HuH-7.5 (cell line): ENCODE data around the gene BTN2A1.
A peak's percentile ranks its signal among the peaks of the same experiment; 100 is the strongest.
"Not testable (repeated sequence)": the region's sequence is repeated elsewhere in the genome, so short reads cannot be mapped to it uniquely, and the experiment has no call there.

Experiments used
- DNase-seq: peaks from one replicate; pipeline ENCODE4 v3.0.0; 2011; ENCODE audit warnings: low spot score

The BTN2A1 gene

DNA sequence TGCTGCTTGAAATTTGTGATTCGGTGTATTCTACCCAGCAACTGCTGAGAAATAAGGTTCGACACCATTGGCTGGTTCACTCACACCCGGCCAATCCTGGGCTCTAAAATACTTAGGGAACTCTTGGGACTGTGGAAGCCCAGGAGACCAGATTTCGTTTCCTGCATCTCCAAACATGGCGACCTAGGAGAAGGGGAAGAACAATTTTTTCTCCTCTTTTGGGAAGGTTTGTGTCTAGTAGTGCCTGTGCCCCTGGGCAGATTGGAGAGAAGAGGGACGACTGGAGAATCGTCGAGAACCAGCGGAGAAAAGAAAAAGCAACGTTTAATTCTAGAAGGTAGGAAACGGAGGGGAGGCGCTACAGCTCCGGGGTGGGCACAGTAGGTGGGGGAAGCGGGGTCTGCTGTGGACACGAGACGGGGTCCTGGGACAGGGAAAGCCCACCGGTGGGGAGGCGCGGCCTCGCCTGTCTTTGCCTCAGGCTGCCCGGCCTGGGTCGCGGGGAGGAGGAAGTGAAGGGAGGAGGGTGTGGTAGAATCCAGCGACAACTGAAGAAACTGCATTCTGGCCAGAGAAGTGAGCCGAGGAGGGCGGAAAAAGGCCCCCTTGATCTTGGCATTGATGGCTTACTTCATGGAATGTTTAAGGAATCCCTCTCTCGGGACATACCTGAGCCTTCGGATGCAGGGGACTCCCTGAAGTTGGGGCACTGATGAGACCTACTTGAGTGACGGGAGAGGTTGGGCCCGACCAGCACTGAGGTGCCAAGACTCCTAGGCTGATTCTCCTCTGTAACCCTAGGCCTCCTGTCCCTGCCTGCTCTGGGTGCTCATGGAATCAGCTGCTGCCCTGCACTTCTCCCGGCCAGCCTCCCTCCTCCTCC is at the start of gene BTN2A1:
Gene BTN2A1 (plus strand): TSS at position 150 of the 883 bp plus-strand sequence. CDS start 682 bp downstream, at position 832.
- peak; percentile 64 for DNase-seq

GRCh38 chr6:26408828-26409730 is 48.7 kb upstream of the BTN2A1 start:
- no peak for DNase-seq

DNA sequence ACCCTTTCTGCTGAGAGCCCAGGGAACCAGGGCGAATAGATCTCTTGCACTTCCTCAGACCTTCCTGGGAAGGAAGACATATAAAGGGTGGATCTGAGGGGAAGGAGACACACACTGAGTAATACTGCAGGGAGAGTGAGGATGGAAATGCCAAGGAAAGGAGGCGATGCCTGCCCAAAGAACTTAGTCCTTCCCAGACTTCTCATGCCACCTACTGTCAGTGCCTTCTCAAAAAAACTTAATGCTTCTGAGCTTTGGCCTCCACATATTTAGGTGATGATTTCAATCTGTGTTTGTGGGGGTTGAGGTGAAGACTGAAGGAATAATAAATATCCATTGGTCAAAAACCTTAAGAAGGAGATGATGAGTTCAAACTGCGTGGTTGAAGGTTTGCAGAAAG is 46.0 kb upstream of the BTN2A1 start:
- DNase-seq: no peak

GRCh38 chr6:26412228-26412627 is 45.5 kb upstream of the BTN2A1 start:
- DNase-seq: no peak

GRCh38 chr6:26412954-26413353 is 44.8 kb upstream of the BTN2A1 start:
- DNase-seq: no peak

DNA sequence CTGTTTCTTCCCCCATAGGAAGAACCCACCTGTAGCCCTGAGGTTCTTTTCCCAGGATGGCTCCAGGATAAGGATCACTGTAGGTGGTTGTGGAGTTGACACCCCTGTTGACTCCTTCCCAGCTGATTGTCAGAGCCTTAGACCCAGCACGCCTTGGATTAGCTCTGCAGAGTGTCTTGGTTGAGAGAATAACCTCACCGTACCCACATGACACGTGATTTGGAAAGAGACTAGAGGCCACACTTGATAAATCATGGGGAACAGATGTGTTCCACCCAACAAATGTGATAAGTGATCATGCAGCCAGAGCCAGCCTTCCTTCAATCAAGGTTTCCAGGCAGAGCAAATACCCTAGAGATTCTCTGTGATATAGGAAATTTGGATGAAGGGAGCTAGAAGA is 43.5 kb upstream of the BTN2A1 start:
- no peak for DNase-seq

GRCh38 chr6:26415036-26415614 is 42.6 kb upstream of the BTN2A1 start:
- DNase-seq: no peak

DNA sequence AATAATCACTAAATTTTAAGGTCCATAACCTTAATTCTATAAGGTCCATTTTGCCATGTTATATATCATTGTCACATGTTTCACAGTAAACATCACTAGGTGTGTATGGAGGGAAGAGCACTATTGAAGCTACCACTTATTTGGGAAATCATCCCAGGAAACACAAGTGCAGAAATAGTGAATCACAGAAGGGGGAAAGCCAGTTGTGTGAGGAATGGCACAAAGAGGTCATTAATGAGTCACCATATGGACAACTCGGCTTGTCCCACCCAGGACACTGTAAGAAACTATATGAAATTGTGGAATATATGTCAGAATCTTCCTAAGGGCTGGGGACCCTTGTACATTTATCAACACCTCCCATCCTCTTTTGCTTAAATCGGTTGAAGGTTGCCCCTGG is 42.0 kb upstream of the BTN2A1 start:
- DNase-seq: no peak

- no peak for DNase-seq
Observed at GRCh38 chr6:26416288-26416687, 41.5 kb upstream of the BTN2A1 start.

- not testable (repeated sequence) for DNase-seq
Observed at GRCh38 chr6:26418077-26418476, 39.7 kb upstream of the BTN2A1 start.

DNA sequence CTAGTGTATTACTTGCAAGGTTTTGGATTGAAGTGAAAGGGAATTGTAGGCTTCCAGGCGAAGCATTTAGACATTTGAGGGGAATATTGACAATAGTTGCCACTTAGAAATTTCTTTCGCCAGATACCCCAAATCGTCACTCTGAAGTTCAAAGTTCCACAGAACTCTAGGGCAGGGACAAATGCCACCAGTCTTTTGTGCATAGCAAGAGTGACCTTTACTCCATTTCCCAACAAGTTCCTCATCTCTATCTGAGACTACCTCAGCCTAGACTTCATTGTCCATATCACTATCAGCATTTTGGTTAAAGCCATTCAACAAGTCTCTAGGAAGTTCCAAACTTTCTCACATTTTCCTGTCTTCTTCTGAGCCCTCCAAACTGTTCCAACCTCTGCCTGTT is 39.0 kb upstream of the BTN2A1 start:
- not testable (repeated sequence) for DNase-seq

DNA sequence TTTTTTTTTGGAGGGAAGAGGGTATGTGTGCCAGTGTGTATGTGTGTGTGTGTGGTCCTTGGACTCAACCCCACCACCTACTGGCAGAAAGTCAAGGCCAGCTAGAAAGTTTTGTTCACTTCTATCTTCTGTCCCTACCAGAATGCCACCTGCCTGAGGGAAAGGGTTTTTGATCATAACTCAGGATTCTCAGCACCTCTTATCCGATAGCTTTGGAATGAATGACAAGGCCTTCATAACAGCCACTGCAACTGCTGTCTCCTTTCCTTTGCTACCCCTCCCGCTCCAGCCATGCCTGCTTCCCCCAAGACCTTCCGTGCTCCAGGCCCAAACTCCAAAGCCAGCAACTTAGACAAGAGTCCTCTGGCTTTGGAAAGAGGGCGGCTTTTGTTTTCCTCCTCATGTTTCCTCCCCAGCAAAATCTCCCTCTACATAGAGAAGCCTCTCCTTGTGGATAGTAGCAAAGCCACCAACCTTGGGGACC is 37.0 kb upstream of the BTN2A1 start:
- peak; percentile 15 for DNase-seq

- peak; percentile 61 for DNase-seq
Observed at GRCh38 chr6:26421259-26422144, 36.3 kb upstream of the BTN2A1 start.

GRCh38 chr6:26422329-26422728 is 35.4 kb upstream of the BTN2A1 start:
- no peak for DNase-seq

DNA sequence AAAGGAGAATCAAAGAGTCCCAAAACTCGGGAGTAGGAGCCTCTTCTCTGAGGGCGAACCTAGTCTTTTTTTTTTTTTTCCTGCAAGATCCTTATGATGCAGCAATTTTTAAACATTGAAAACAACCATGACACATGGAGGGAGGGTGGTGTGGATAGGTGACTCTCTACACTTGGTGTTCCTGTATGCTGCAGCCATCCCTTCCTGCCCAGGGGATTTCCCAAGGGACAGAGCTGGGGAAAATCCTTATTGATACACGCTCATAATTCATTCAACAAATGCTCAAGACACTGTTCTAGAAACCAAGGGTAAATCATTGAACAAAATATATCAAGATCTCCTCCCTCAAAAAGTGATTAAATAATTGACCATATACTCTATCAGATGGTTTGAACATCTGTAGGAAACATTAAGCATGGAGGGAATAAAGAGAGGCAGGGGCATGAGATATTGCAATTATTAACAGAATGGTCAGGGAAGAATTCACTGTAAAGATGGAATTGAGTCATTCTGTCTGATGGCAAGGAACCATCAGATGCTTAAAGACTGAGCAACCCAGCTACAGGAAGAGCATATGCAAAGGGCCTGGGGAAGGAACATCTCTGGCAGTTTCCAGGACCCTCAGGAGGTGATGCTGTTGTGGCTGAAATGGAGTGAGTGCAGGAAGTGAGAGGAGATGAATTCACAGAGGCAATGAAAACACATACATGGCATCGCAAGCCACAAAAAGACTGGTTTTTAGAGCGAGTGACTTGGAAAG is 30.9 kb upstream of the BTN2A1 start:
- no peak for DNase-seq

GRCh38 chr6:26427451-26427809 is 30.3 kb upstream of the BTN2A1 start:
- DNase-seq: no peak

DNA sequence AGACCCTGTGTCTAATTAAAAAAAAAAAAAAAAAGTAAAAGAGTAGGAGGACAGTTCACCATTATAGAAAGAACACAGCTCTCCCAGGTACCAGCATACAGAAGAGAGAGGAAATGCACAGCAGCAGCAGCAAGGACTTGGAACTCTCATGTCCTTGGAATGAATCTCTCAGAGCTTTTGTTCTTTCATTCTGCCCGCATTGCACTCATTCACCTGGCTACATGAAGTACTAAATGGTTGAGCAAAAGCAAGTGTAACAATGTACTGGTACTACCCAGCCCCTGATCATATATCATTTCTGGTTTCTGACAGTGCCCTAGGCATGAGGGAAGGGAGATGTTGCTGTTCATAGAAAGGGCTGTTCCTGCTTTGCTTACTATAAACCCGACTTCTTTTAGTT is 29.5 kb upstream of the BTN2A1 start:
- no peak for DNase-seq

- DNase-seq: no peak
Observed at GRCh38 chr6:26430787-26431186, 27.0 kb upstream of the BTN2A1 start.

- no peak for DNase-seq
Observed at GRCh38 chr6:26431258-26432172, 26.2 kb upstream of the BTN2A1 start.
